ENCODE results near the gene BANF1.

- TF ChIP-seq CTCF (IDR thresholded peaks at IDR 0.05; ENCODE audit: low read depth, low read length) (peak; percentile 98), POLR2A (IDR thresholded peaks at IDR 0.05; ENCODE audit: extremely low read depth, insufficient read length) (no peak), MAX (IDR thresholded peaks at IDR 0.05; ENCODE audit: low read depth, low read length) (peak; percentile 43; the same call in 1 of the 2 replicates), MYC (IDR thresholded peaks at IDR 0.05; ENCODE audit: low read depth, low read length) (no peak)
Measured at GRCh38 chr11:66045177-66045639, 42.9 kb downstream of the BANF1 start.

All from NB4 (cell line).